H1 (cell line): Measurements from ENCODE around the gene PARD3. TPM values are rescaled to one million over a fixed set of nuclear protein-coding genes. Genes with fewer than 3 reads are reported as not detected.

Source experiments
- KDM4A ChIP-seq: IDR thresholded peaks from one replicate; pipeline ENCODE4 v1.7.1; 2012; ENCODE audit warnings: low read depth, mild to moderate bottlenecking, moderate library complexity, low read length, inconsistent platforms; ENCODE audit not compliant: severe bottlenecking
- polyA plus RNA-seq, 7 experiments: library from polyadenylated mRNA; depleted of rRNA in 3 of 7; stranded (reverse) in 5 of 7; unstranded in 2 of 7; fragments of >200 nt in 5 of 7; fragments of 200-250 nt in 2 of 7; gene quantifications; 1 replicate in 5 of 7; 2 replicates in 1 of 7; 4 replicates in 1 of 7; pipeline versions ENCODE4 v1.2.1 to v1.2.3, GENCODE V29; 2011 to 2013; ENCODE audit warnings: missing spikeins in 2 of 7, mixed read lengths in 2 of 7
- total RNA-seq: library from RNA; stranded (reverse); fragmentation: NEBNext Ultra II Directional; extraction: Animal tissue kit (Norgen Biotek cat#: 25700); gene quantifications from 2 replicates; pipeline ENCODE4 v1.2.1, GENCODE V29; 2021
- TF ChIP-seq, protein P1 (sequence below): IDR thresholded peaks from 2 replicates; pipeline ENCODE4 v1.6.1; 2012; ENCODE audit warnings: low read length, inconsistent platforms

Gene PARD3
- total and polyA plus RNA-seq, 2 of the 8 experiments (the other 6 are each of a cell fraction or from before 2014, with no cell fraction given), result 19.7 to 49.1 TPM

DNA sequence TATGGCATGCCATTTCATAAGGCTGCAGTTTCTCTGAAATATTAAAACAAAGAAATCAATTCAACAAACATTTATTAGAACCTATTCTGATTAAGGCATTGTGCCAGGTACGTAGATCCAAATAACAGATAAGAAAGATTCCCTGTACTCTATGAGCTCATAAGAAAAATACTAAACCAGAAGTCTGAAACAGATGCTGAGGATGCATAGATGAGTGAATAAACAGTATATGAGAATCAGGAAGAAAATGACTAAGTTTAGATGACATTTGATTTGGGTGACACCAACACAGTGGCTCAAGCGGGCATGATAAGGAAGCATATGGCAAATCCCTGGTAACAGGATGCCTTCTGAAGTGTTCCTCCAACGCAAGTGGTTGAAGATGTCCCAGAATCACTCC, 477.2 kb downstream of the PARD3 start (continued):
- TF ChIP-seq, protein P1, sequence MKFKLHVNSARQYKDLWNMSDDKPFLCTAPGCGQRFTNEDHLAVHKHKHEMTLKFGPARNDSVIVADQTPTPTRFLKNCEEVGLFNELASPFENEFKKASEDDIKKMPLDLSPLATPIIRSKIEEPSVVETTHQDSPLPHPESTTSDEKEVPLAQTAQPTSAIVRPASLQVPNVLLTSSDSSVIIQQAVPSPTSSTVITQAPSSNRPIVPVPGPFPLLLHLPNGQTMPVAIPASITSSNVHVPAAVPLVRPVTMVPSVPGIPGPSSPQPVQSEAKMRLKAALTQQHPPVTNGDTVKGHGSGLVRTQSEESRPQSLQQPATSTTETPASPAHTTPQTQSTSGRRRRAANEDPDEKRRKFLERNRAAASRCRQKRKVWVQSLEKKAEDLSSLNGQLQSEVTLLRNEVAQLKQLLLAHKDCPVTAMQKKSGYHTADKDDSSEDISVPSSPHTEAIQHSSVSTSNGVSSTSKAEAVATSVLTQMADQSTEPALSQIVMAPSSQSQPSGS, result no peak
- no peak for TF ChIP-seq KDM4A
- TF ChIP-seq, all 59 proteins: peak for 0
